ENCODE results near the gene OFD1.

The OFD1 gene

GRCh38 chrX:13794417-13794816 lies 59.9 kb downstream of the OFD1 start:
- no peak for DNase-seq (ENCODE audit: low read depth)

DNA sequence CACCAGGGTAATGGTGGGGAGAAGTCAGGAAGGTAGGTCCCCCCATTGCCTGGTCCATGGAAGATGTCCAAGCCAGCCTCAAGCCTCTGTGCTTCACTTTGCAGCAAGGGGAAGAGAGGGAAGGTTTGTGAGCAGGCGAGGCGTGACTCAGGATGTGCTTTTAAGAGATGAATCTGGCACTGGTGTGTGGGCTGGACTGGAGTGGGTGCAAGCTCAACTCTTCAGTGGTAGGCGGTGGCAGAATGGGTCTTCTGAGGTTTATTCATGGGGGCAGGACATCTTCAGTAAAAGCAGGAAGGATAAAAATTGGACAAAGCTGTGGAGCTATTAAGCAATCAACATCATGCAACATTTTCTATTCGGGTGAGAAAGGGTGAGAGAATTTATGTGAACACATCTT lies 63.0 kb downstream of the OFD1 start:
- no peak for DNase-seq (ENCODE audit: low read depth)

GRCh38 chrX:13798184-13798583 lies 63.6 kb downstream of the OFD1 start:
- no peak for DNase-seq (ENCODE audit: low read depth)

DNA sequence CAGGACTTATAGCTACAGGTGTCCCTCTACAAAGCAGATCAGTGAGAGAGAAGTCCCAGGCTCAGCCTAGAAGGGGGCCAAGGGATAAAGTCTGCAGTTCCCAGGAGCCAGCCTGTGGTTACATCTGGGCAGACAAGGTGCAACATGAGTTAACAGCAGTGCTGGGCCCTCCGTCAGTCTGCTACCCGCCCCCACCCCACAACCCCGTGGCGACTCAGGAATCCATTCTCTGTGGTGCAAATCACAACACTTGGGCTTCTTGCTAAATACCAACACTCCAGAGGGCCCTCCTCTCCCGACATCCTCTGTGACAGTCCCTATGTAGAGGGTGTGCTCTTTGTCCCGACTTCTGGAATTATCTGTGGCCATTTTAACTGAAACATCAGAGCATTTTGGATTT lies 68.6 kb downstream of the OFD1 start:
- DNase-seq (ENCODE audit: low read depth) = no peak

GRCh38 chrX:13805241-13805640 lies 70.7 kb downstream of the OFD1 start:
- DNase-seq (ENCODE audit: low read depth) = no peak

- no peak for DNase-seq (ENCODE audit: low read depth)
These were observed 73.7 kb downstream of the OFD1 start for GRCh38 chrX:13808293-13808692.

GRCh38 chrX:13808865-13809264 lies 74.3 kb downstream of the OFD1 start:
- DNase-seq (ENCODE audit: low read depth) = no peak

DNA sequence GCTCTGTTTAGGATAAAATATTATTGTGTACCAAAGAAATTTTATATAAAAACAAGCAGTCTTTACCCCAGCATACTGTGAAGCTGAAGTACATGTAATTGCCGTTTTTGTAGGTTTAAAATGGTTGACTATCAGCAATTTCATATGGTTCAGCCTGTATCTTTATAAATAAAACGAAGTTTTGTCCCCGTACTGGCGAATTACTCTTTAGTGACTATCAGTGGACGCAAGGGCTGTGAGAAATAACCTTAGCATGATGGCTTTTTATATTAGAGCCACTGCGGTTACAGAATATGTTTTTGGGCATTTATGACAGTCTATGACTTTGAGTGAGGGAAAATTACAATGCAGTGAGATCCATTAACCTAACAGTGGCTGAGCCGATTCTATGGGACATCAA lies 81.1 kb downstream of the OFD1 start:
- DNase-seq (ENCODE audit: low read depth) = no peak

DNA sequence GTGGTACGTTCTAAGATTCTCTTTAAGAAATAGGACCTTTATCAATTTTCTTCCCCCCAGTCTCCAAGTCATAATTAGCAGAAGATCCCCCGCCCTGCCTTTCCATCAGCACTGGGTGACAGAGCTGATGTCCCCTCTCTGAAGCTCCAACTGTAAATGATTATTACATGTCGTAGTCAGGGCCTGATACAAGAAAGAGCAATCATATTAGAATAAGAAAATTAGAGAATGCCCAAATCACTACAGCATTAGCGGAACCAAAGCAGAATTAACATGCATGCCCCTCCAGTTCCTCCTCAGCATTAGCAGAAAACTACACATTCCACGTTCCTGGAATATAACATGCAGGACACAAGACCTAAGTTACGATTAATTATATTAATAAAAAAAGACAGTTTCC lies 81.6 kb downstream of the OFD1 start:
- no peak for DNase-seq (ENCODE audit: low read depth)

- no peak for DNase-seq (ENCODE audit: low read depth)
These were observed 82.4 kb downstream of the OFD1 start, which contains the start of gene GPM6B for GRCh38 chrX:13816643-13817627. TSS of gene GPM6B (minus strand) at chrX:13817093. CDS start at chrX:13816904, 189 bp downstream.

Data from activated T-cell treated with anti-CD3 and anti-CD28 coated beads for 1 hour (primary cell).